Keratinocyte (primary cell): ENCODE measurements around the gene CCDC192. TPM values are rescaled to one million over a fixed set of nuclear protein-coding genes. Genes with fewer than 3 reads are reported as not detected.

Experiments used
- DNase-seq: peaks from one replicate; pipeline ENCODE4 v3.0.0-alpha.2; 2011; ENCODE audit warnings: low read depth, missing footprints, low spot score
- FAIRE-seq: peaks from 2 replicates; lab custom pipeline; 2011; peaks lifted over from hg19 to GRCh38; lab: Jason Lieb, UNC
- H2AFZ ChIP-seq: 2 replicates; pipeline ENCODE4 v1.6.0; 2012; ENCODE audit warnings: low read length, control low read depth, inconsistent platforms; ENCODE audit not compliant: control insufficient read depth
- H3K27ac ChIP-seq: 2 replicates; pipeline ENCODE4 v1.5.1; 2011; ENCODE audit warnings: low read length; ENCODE audit not compliant: control insufficient read depth, insufficient read depth
- H3K27me3 ChIP-seq: 3 replicates; pipeline ENCODE4 v1.6.0; 2011; ENCODE audit warnings: low read length; ENCODE audit not compliant: control insufficient read depth, insufficient read depth; ENCODE audit errors: extremely low read depth
- H3K36me3 ChIP-seq, 2 experiments: 2 replicates in 1 of 2; 3 replicates in 1 of 2; pipeline ENCODE4 v1.5.1; 2011; ENCODE audit warnings: low read length in 2 of 2, mild to moderate bottlenecking in 1 of 2; ENCODE audit not compliant: control insufficient read depth in 2 of 2, insufficient read depth in 2 of 2; ENCODE audit errors: extremely low read depth in 1 of 2
- H3K4me1 ChIP-seq: 3 replicates; pipeline ENCODE4 v1.5.1; 2011; ENCODE audit warnings: low read length; ENCODE audit not compliant: control insufficient read depth, insufficient read depth; ENCODE audit errors: extremely low read depth
- H3K4me2 ChIP-seq: 3 replicates; pipeline ENCODE4 v1.6.0; 2011; ENCODE audit warnings: low read depth, low read length; ENCODE audit not compliant: control insufficient read depth, insufficient read depth; ENCODE audit errors: extremely low read depth
- H3K4me3 ChIP-seq, 3 experiments: fragments of 200-600 bp in 1 of 3; sonication (generic) in 1 of 3; 2 replicates in 2 of 3; 3 replicates in 1 of 3; pipeline ENCODE4 v1.5.1; 2011 to 2016; ENCODE audit warnings: low read length in 3 of 3, mild to moderate bottlenecking in 3 of 3, control low read depth in 2 of 3, inconsistent platforms in 1 of 3, low read depth in 1 of 3, mixed read lengths in 1 of 3, mixed run types in 1 of 3, moderate library complexity in 1 of 3; ENCODE audit not compliant: control insufficient read depth in 2 of 3, insufficient read depth in 2 of 3; ENCODE audit errors: extremely low read depth in 1 of 3
- H3K79me2 ChIP-seq: 2 replicates; pipeline ENCODE4 v1.6.0; 2012; ENCODE audit warnings: low read length; ENCODE audit not compliant: control insufficient read depth, insufficient read depth
- H3K9ac ChIP-seq: 3 replicates; pipeline ENCODE4 v1.6.0; 2011; ENCODE audit warnings: low read length; ENCODE audit not compliant: control insufficient read depth, insufficient read depth; ENCODE audit errors: extremely low read depth
- H3K9me1 ChIP-seq: 3 replicates; pipeline ENCODE4 v1.6.0; 2011; ENCODE audit warnings: low read length; ENCODE audit not compliant: control insufficient read depth, insufficient read depth; ENCODE audit errors: extremely low read depth
- H3K9me3 ChIP-seq: 2 replicates; pipeline ENCODE4 v1.5.1; 2012; ENCODE audit warnings: low read depth, low read length; ENCODE audit not compliant: control insufficient read depth
- H4K20me1 ChIP-seq: 3 replicates; pipeline ENCODE4 v1.6.0; 2011; ENCODE audit warnings: low read length; ENCODE audit not compliant: control insufficient read depth, insufficient read depth; ENCODE audit errors: extremely low read depth
- EZH2 ChIP-seq: IDR thresholded peaks from one replicate; pipeline ENCODE4 v1.6.1; 2012; ENCODE audit warnings: inconsistent platforms, mild to moderate bottlenecking, low read length, moderate library complexity
- dilution Hi-C: fragments of 300-500 bp; cut with MboI; formaldehyde crosslinking; loops from one replicate; pipeline ENCODE4 v1.7.0; 2020; ENCODE audit warnings: low sequenced_read_pairs; ENCODE audit not compliant: extremely low pct_ligation_motif_present
- polyA plus RNA-seq, 5 experiments: library from polyadenylated mRNA; depleted of rRNA in 3 of 5; stranded (reverse) in 3 of 5; stranded (forward) in 1 of 5; unstranded in 1 of 5; fragments of >200 nt; gene quantifications; 1 replicate in 1 of 5; 2 replicates in 3 of 5; 3 replicates in 1 of 5; pipeline versions ENCODE4 v1.2.1 to v1.2.3, GENCODE V29; 2011 to 2012; ENCODE audit warnings: missing spikeins in 2 of 5, low read depth in 1 of 5, low replicate concordance in 1 of 5
- TF ChIP-seq, protein P1 (sequence below), 3 experiments: IDR thresholded peaks in 1 of 3; conservative IDR thresholded peaks in 1 of 3; optimal IDR thresholded peaks in 1 of 3; 2 replicates in 2 of 3; 3 replicates in 1 of 3; pipeline versions ENCODE3 to v1.5.1; 2011; ENCODE audit warnings: low read length in 3 of 3, mild to moderate bottlenecking in 3 of 3, moderate library complexity in 2 of 3, control low read depth in 1 of 3, inconsistent platforms in 1 of 3; ENCODE audit not compliant: insufficient read depth in 2 of 3; ENCODE audit errors: extremely low read depth in 1 of 3

Gene CCDC192
- polyA plus RNA-seq, 1 donor (not counting 4 experiments of a cell fraction or from before 2014, with no cell fraction given): not detected

DNA sequence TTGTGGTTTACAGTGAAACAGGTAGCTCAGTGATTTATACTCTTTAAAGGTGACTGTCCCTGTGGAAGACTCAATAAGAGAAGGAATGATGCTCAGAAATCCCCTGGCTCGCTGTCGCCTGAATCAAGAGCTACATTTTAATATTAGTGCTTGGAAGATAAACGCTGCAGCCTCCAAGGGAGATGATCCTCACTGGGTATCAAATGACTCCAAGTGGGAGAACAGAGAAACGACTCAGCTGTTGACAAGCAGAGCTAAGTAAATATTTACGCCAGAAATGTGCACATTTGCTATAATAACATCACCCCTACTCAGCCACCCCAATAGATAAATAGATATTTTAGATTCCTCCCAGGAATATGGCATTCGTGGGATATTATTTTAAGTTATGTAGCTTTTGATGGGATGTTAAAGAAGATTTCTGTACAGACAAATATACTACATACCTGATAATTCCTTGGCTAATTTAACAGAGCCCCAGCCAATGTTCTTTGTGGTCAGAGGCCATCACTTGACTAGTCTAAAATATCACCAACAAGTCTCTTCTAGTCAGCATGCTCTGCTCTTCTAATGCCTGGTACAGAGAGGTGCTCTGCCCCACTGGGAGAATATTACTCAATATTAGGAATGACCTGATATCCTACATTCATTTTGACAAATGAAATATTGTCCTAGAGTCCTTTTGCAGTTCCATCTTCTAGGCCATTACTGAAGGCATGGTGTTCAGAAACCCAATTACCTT, 18.3 kb upstream of the CCDC192 start:
- Histone ChIP-seq H3K9me3 (no peaks in the 10 kb centered on the region), H3K27me3 (no peaks in the 10 kb centered on the region), H3K9ac (no peak overlapping the region), H2AFZ (no peak overlapping the region), H3K4me2 (no peak overlapping the region), H3K9me1 (no peaks in the 10 kb centered on the region), H3K36me3 (no peaks in the 10 kb centered on the region), H3K27ac (no peak overlapping the region), H4K20me1 (no peaks in the 10 kb centered on the region), H3K79me2 (no peaks in the 10 kb centered on the region), H3K4me1 (no peaks in the 10 kb centered on the region), H3K4me3 (no peak overlapping the region)
- DNase-seq: no peak
- TF ChIP-seq, protein P1, sequence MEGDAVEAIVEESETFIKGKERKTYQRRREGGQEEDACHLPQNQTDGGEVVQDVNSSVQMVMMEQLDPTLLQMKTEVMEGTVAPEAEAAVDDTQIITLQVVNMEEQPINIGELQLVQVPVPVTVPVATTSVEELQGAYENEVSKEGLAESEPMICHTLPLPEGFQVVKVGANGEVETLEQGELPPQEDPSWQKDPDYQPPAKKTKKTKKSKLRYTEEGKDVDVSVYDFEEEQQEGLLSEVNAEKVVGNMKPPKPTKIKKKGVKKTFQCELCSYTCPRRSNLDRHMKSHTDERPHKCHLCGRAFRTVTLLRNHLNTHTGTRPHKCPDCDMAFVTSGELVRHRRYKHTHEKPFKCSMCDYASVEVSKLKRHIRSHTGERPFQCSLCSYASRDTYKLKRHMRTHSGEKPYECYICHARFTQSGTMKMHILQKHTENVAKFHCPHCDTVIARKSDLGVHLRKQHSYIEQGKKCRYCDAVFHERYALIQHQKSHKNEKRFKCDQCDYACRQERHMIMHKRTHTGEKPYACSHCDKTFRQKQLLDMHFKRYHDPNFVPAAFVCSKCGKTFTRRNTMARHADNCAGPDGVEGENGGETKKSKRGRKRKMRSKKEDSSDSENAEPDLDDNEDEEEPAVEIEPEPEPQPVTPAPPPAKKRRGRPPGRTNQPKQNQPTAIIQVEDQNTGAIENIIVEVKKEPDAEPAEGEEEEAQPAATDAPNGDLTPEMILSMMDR (optimal IDR thresholded peaks at IDR 0.05 in 1 of 3, IDR thresholded peaks at IDR 0.05 in 1 of 3, conservative IDR thresholded peaks at IDR 0.05 in 1 of 3; ENCODE audit: extremely low read depth in 1 of 3, insufficient read depth in 2 of 3, low read length in 3 of 3): no peak
- no peak for TF ChIP-seq EZH2
- no peak for FAIRE-seq
- dilution Hi-C loops: no loop called here

DNA sequence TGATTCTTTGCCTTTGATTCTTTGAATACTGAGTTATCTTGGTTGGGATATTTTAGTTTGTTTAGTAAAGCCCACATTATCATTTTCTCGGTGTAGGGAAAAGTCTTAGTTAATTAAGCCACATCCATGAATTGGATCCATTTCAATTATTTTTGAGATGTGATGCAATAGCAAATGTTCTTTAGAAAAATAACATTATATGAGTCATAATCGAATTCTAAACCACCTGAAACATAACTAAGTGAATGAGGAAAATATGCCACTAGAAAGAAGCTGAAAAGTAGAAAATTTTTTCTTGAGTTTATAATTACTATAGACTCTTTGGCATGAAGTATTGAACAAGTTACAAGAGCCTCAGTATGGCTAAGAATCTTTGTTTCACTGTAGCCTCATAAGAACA, 17.5 kb upstream of the CCDC192 start:
- no peaks in the 10 kb centered on the region for H3K4me1 ChIP-seq
- TF ChIP-seq EZH2: no peak
- TF ChIP-seq, protein P1 (optimal IDR thresholded peaks at IDR 0.05 in 1 of 3, IDR thresholded peaks at IDR 0.05 in 1 of 3, conservative IDR thresholded peaks at IDR 0.05 in 1 of 3; ENCODE audit: extremely low read depth in 1 of 3, insufficient read depth in 2 of 3, low read length in 3 of 3): no peak
- H3K9ac ChIP-seq: no peak overlapping the region
- no peaks in the 10 kb centered on the region for H3K9me1 ChIP-seq
- dilution Hi-C loops: no loop called here
- no peak for FAIRE-seq
- no peaks in the 10 kb centered on the region for H3K9me3 ChIP-seq
- H3K27me3 ChIP-seq: no peaks in the 10 kb centered on the region
- no peaks in the 10 kb centered on the region for H3K79me2 ChIP-seq
- H3K4me3 ChIP-seq: no peak overlapping the region
- no peak for DNase-seq
- no peak overlapping the region for H3K4me2 ChIP-seq
- H2AFZ ChIP-seq: no peak overlapping the region
- no peaks in the 10 kb centered on the region for H4K20me1 ChIP-seq
- H3K36me3 ChIP-seq: no peaks in the 10 kb centered on the region
- no peak overlapping the region for H3K27ac ChIP-seq
